ENCODE results near the gene ZFYVE27.

Gene ZFYVE27

DNA sequence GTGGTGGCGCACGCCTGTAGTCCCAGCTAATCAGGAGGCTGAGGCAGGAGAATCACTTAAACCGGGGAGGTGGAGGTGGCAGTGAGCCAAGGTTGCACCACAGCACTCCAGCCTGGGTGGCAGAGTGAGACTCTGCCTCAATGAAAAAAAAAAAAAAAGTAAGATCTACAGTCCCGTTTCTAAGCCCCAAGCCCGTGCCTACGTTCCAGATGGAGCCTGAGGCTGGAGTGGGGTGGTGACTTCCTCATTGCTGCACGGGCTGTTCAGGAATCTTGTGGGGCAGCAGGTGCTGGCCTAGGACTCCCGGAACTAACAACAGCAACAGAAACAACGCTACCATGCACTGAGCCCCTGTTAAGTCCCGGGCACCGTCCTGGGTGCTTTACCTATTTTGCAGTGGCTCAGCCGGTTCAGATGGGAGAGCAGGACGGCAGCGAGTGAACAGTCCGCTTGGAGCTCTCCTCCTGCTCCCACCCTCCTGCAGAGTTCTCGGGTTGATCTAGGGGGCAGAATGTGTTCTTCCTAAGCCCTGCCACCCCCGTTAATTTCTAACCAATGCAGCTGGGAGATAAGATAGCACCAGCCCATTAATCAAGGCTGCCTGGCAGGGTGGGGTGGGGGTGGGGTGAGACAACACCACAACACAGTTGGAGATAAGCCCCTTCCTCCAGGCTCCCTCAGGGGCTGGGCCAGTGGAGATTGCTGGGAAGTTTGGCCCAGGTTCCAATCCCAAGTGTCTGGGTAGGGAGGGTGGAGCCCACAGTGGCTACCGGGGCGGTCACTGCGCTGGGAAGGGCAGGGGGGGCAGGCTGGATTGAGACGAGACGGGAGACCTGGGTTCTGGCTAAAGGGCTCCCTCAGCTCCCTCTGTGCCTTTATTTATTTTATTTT, 51.9 kb downstream of the ZFYVE27 start:
- Histone ChIP-seq H3K4me3 (ENCODE audit: low read length) (no peak overlapping the region), H3K27me3 (ENCODE audit: insufficient read depth, low read length) (peaks cover 22% of the 10 kb centered on the region), H3K4me1 (ENCODE audit: insufficient read depth, low read length) (peaks cover 5% of the 10 kb centered on the region), H3K36me3 (ENCODE audit: insufficient read depth, low read length) (no peaks in the 10 kb centered on the region), H3K9me3 (ENCODE audit: low read length) (no peaks in the 10 kb centered on the region), H2AFZ (ENCODE audit: low read depth, low read length) (no peak overlapping the region)

DNA sequence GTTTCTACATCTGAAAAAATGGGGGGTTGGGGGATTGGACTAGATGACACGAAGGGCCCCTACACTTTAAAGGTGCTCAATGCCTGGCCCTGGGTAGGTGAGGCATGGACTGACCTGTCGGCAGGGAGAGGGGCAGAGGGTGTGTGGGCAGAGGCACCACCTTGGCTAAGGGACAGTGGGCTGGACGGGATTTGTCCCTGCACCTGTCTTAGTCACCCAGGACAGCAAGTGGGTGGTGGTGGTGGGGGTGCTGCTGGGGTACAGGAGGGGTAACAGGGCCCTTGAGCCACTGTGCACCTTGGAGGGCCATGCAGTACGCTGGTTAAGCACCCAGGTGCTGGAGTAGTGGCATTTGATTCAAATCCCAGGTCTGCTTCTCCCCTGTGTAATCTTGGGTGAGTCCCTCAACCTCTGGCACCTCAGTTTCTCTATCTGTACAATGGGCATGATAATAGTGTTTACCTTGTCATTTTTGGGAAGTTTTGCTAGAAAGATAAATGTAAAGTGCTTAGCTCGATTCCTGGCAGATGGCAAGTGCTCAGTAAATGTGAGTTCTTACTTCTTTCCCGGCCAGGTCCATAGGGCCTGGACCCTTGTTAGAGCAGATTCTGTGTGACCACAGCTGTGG, 53.0 kb downstream of the ZFYVE27 start:
- H3K36me3 ChIP-seq (ENCODE audit: insufficient read depth, low read length), result no peaks in the 10 kb centered on the region
- H3K4me3 ChIP-seq (ENCODE audit: low read length), result no peak overlapping the region
- H3K9me3 ChIP-seq (ENCODE audit: low read length), result no peaks in the 10 kb centered on the region
- H2AFZ ChIP-seq (ENCODE audit: low read depth, low read length), result no peak overlapping the region
- no peaks in the 10 kb centered on the region for H3K4me1 ChIP-seq (ENCODE audit: insufficient read depth, low read length)
- peaks cover 22% of the 10 kb centered on the region for H3K27me3 ChIP-seq (ENCODE audit: insufficient read depth, low read length)

DNA sequence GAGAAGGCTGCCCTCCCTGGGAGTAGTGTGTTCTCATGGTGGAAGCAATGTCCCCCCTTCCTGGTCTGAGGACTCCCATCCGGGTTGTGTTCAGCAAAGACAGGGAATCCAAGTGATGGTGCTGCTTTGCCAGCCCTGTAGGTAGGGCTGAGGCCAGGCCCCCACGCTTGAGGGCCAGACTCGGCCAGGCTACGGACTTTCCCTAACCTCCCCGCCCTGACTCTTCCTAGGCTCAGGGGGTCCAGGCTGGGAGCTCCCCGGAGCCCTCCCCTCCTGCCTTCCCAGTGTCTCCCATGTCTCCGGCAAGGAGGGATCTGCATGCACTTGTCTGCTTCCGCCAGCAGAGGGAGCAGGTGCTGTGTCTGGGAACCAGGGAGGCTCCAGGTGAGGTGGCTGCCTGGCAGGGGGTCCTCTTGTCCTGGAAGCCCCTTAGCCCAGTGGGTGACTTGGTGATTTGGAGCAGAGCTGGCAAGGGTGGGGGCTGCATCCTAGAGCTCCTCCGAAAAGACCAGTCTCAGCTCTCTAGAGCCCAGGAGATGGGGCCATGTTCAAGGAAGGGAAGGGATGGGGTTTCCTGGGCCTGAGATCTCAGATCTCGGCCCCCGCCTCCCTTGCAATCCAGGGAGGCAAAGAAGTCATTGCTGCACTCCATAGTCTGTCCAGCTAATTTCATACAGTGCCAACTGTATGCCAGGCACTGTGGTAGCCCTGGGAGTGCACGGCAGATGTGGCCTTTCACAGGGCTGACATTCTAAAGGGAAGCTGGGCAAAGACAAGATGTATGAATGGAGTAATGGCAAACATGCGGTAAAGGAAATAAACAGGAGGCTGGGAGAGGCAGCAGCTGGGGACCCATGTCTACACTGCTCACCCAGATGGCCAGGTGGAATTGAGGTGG, 55.1 kb downstream of the ZFYVE27 start:
- H3K4me3 ChIP-seq (ENCODE audit: low read length), result no peak overlapping the region
- H2AFZ ChIP-seq (ENCODE audit: low read depth, low read length), result no peak overlapping the region
- H3K4me1 ChIP-seq (ENCODE audit: insufficient read depth, low read length), result no peaks in the 10 kb centered on the region
- H3K9me3 ChIP-seq (ENCODE audit: low read length), result no peaks in the 10 kb centered on the region
- peaks cover 20% of the 10 kb centered on the region for H3K27me3 ChIP-seq (ENCODE audit: insufficient read depth, low read length)
- H3K36me3 ChIP-seq (ENCODE audit: insufficient read depth, low read length), result no peaks in the 10 kb centered on the region

DNA sequence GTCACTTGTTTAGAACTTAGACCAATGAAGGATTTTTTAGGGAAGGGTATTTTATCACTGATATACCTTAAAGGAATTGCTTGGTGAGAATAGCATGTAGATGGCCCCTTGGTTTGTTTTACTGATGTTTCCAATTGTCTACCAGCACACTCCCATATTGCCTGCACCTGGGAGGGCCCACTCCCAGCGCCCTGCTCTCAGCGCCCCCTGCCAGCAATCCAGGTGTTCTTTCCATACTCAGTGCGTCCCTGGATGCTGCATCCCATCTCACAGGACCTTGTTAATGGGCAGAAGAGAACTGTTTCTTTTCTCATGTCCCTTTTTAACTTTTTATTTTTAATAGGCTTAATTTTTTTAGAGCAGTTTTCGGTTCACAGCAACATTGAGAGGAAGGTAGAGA, 59.0 kb downstream of the ZFYVE27 start:
- Histone ChIP-seq H3K27me3 (ENCODE audit: insufficient read depth, low read length) (peaks cover 2% of the 10 kb centered on the region), H3K4me3 (ENCODE audit: low read length) (no peak overlapping the region), H3K36me3 (ENCODE audit: insufficient read depth, low read length) (no peaks in the 10 kb centered on the region), H3K4me1 (ENCODE audit: insufficient read depth, low read length) (no peaks in the 10 kb centered on the region), H3K9me3 (ENCODE audit: low read length) (no peaks in the 10 kb centered on the region), H2AFZ (ENCODE audit: low read depth, low read length) (no peak overlapping the region)

DNA sequence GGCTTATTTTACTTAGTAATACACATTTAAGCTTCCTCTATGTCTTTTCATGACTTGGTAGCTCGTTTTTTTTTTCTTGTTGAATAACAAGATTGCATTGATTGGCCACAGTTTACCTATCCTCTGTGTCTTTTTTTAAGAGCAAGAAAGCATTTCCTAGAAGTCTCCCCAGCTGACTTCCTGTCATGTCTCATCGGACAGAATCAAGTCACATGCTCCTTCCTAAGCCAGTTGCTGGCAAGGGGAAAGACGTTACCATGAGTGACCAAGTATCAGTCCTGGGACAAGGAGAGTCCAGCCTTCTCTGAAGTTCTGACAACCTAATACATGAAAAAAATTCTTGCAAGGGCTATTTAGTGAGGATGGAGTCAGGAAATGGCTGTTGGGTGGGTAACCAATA, 59.7 kb downstream of the ZFYVE27 start:
- H3K4me3 ChIP-seq (ENCODE audit: low read length), result no peak overlapping the region
- H3K4me1 ChIP-seq (ENCODE audit: insufficient read depth, low read length), result no peaks in the 10 kb centered on the region
- H3K27me3 ChIP-seq (ENCODE audit: insufficient read depth, low read length), result peaks cover 2% of the 10 kb centered on the region
- H3K9me3 ChIP-seq (ENCODE audit: low read length), result no peaks in the 10 kb centered on the region
- H2AFZ ChIP-seq (ENCODE audit: low read depth, low read length), result no peak overlapping the region
- no peaks in the 10 kb centered on the region for H3K36me3 ChIP-seq (ENCODE audit: insufficient read depth, low read length)

DNA sequence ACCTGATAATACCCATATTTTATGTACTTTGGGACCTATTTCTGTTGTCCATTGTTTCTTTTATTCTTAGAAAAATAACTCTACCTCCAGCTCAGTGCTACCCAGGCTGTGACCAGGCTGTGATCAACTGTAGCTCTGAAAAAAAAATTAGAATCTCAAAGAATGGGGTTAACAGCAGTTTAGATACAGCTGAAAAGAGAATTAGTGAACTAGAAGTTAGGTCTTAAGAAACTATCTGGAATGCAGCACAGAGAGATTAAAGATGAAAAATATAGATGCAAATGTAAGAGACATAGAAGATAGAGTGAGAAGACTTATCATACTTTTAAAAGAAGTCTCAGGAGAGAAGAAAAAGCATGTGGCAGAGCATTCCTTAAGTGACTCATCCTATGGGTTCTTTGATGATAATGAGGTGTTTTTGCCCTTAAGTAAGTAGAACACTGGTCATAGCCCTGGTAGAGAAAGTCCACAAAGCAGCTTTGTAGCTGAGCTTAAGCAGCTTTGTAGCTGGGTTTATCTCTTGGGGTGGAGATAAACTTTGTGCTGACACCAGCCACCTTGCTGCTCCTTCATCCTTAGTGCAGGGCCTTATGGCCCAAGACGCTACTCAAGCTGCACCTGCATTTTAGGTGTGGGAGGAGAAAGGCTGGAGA, 62.2 kb downstream of the ZFYVE27 start:
- Histone ChIP-seq H2AFZ (ENCODE audit: low read depth, low read length) (no peak overlapping the region), H3K4me1 (ENCODE audit: insufficient read depth, low read length) (no peaks in the 10 kb centered on the region), H3K36me3 (ENCODE audit: insufficient read depth, low read length) (no peaks in the 10 kb centered on the region), H3K27me3 (ENCODE audit: insufficient read depth, low read length) (peaks cover 7% of the 10 kb centered on the region), H3K9me3 (ENCODE audit: low read length) (no peaks in the 10 kb centered on the region), H3K4me3 (ENCODE audit: low read length) (no peak overlapping the region)

DNA sequence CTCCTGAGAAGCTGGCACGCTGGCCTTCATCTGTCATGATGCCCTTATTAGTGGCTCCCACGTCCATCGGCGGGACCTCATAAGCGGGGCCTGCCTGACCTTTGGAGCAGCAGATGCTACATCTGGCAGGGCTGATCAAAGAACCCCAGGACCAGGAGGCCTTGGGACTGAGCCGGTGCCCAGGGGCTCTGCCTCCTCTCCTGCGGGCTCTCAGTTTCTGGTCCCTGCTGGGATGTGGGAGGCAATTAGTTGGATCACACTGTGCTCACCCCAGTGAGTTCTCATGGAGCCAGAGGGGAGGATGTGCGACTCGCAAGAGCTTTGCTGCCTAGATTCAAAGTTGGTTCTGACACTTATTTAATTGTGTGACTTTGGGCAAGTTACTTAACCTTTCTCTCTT, 63.5 kb downstream of the ZFYVE27 start:
- no peak overlapping the region for H3K4me3 ChIP-seq (ENCODE audit: low read length)
- no peaks in the 10 kb centered on the region for H3K36me3 ChIP-seq (ENCODE audit: insufficient read depth, low read length)
- H3K9me3 ChIP-seq (ENCODE audit: low read length), result no peaks in the 10 kb centered on the region
- peaks cover 7% of the 10 kb centered on the region for H3K27me3 ChIP-seq (ENCODE audit: insufficient read depth, low read length)
- no peaks in the 10 kb centered on the region for H3K4me1 ChIP-seq (ENCODE audit: insufficient read depth, low read length)
- H2AFZ ChIP-seq (ENCODE audit: low read depth, low read length), result no peak overlapping the region

DNA sequence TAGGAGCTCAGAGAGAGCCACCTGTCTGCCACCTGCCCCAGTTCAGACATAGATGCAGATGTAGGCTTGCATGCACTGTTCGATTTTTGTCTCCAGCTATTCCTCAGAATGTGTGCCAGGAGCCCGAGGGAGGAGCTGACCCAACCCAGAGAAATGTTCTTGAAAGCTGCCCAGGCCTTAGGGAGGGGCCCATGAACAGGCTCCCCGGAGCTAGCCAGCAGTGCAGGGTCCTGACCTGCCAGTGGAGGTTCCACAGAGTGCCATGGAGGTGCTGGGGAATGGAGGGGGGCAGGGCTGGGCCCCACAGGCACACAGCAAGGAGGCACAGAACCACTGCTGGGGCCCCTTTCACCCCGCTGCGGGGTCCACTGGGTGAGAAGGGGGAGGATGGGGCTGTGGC, 64.5 kb downstream of the ZFYVE27 start:
- Histone ChIP-seq H2AFZ (ENCODE audit: low read depth, low read length) (no peak overlapping the region), H3K4me3 (ENCODE audit: low read length) (no peak overlapping the region), H3K9me3 (ENCODE audit: low read length) (no peaks in the 10 kb centered on the region), H3K36me3 (ENCODE audit: insufficient read depth, low read length) (no peaks in the 10 kb centered on the region), H3K27me3 (ENCODE audit: insufficient read depth, low read length) (peaks cover 15% of the 10 kb centered on the region), H3K4me1 (ENCODE audit: insufficient read depth, low read length) (no peaks in the 10 kb centered on the region)

DNA sequence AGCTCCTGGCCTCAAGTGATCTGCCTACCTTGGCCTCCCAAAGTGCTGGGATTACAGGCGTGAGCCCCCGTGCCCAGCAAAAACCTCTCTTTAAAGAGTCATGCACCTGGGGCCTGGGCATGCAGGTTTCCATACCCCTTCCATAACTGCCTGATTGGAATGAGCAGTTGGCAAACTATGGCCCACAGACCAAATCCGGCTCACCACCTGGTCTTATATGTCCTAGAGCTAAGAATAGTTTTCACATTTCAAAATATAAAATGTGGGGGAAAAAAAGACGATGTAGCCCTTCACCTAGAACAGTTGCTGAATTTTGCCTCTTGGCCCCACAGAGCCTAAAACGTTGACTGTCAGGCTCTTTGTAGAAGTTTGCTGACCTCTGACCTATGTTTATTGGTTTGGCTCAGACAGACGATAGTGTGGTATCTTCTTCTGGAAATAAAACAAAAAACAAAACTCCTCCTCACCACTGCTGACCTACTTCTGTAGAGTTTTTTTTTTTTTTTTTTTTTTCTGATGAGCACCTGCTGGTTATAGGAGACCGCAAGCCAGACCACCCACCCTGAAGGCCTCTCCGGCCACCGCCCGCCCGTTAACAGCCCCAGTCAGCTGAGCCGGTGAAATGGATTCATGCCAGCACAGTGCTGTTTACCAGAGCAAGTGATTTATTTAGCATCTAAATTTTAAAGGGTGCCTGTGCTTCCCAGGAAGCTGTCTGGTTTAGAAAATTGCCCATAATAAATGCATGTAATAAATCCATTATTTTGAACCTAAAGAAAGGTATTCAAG, 68.4 kb downstream of the ZFYVE27 start:
- Histone ChIP-seq H3K27me3 (ENCODE audit: insufficient read depth, low read length) (peaks cover 13% of the 10 kb centered on the region), H3K9me3 (ENCODE audit: low read length) (no peaks in the 10 kb centered on the region), H3K4me3 (ENCODE audit: low read length) (no peak overlapping the region), H3K36me3 (ENCODE audit: insufficient read depth, low read length) (no peaks in the 10 kb centered on the region), H3K4me1 (ENCODE audit: insufficient read depth, low read length) (no peaks in the 10 kb centered on the region), H2AFZ (ENCODE audit: low read depth, low read length) (no peak overlapping the region)

DNA sequence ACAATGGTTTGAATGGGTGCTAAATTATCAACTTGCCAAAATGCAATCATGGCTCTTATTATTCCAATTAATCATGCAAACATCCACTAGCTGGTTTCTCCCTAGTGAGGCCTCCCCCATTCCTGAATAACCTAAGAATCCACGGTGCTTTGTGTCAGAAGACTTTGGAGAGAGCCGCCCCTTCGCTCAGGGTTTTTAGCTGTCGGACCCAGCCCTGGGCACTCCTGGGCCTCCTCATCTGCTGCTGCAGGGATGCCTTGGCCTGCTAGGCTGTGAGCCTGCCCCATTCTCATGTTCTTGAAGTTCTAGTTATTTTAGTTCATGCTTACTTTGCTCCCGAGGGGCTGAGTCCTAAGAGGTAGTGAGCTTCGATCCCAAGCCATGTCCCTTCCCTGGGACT, 69.0 kb downstream of the ZFYVE27 start:
- Histone ChIP-seq H3K9me3 (ENCODE audit: low read length) (no peaks in the 10 kb centered on the region), H3K36me3 (ENCODE audit: insufficient read depth, low read length) (no peaks in the 10 kb centered on the region), H2AFZ (ENCODE audit: low read depth, low read length) (no peak overlapping the region), H3K4me3 (ENCODE audit: low read length) (no peak overlapping the region), H3K27me3 (ENCODE audit: insufficient read depth, low read length) (peaks cover 13% of the 10 kb centered on the region), H3K4me1 (ENCODE audit: insufficient read depth, low read length) (no peaks in the 10 kb centered on the region)

DNA sequence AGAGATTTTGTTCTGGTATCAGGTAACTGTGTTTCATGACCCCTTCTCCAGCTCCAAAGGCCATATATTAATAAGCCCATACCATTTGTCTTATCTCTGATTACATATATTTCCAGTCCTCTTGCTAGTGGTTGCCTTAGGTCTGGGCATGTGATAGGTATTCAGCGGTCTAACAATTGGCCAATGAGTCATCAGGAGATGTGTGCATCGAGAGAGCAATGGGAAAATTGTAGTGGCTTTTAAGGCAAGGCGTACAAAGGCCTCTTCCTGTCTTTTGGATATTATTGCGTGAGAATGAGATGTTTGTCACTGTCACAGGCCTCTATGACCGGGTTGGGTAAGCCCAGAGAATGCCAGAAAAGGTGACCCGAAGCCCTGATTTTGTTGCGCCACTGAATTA, 73.5 kb downstream of the ZFYVE27 start:
- Histone ChIP-seq H3K36me3 (ENCODE audit: insufficient read depth, low read length) (no peaks in the 10 kb centered on the region), H3K9me3 (ENCODE audit: low read length) (no peaks in the 10 kb centered on the region), H2AFZ (ENCODE audit: low read depth, low read length) (no peak overlapping the region), H3K4me1 (ENCODE audit: insufficient read depth, low read length) (no peaks in the 10 kb centered on the region), H3K27me3 (ENCODE audit: insufficient read depth, low read length) (peaks cover 10% of the 10 kb centered on the region), H3K4me3 (ENCODE audit: low read length) (no peak overlapping the region)

Data from neuron (in vitro differentiated cells).